ENCODE data around the gene MFN1.
A peak's percentile ranks its signal among the peaks of the same experiment; 100 is the strongest.
"Not testable (repeated sequence)": the region's sequence is repeated elsewhere in the genome, so short reads cannot be mapped to it uniquely, and the experiment has no call there.

MFN1 gene

GRCh38 chr3:179347345-179348194, at the start of gene MFN1:
Gene MFN1, plus strand, starts transcription at chr3:179347709. Its CDS starts 1,143 bp downstream, at chr3:179348852.
- peak; percentile 97 for DNase-seq

DNA sequence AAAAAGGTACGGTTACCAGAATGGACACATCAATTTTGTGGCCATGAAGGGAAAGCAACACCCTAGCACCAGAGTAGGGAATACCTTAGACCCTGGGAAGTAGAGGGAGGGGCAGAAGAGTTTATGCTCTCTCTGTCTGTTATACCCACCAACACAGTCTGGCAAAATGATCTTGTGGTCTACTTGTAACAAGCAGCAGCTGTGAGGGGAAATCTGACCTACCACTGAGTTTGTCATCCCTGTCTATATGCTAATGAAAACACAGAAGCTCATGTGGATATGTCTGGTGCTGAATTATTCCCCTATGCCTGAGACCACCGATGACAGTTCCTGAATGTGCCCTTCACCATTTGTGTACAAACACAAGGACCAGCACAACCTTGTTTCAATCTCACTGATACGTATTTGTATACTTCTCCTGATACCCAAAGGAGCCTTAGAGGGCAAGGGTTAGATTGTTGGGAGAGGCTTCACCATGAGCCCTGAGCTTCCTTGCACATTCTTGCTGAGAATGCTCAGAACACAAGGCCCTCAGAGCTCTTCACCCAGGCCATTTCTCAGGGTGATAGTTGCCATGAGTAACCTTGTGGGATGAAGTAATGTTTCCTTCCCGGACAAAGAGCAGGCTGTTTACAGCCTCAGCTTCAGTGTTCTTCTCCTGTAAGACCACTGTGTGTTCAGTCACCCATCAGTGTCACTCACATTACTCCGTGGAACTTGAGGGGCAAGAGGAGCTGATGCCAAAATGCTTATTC, 49.4 kb upstream of the MFN1 start:
- no peak for DNase-seq

DNA sequence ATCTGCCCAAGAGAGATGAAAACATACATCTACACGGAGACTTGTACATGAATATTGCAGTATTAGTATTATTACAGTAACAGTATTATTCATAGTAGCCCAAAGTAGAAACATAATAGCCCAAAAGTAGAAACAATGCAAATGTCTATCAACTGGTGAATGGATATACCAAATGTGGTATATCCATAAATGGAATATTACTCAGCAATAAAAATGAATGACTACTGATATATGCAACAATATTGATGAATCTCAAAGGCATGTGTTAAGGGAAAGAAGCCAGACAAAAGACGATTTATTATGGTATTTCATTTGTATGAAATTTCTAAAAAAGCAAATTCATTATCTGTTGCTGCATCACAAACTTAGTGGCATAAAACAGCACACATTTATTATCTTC, 48.2 kb upstream of the MFN1 start:
- DNase-seq, result no peak

- no peak for DNase-seq
These were observed 47.4 kb upstream of the MFN1 start for GRCh38 chr3:179299999-179300613.

- peak; percentile 63 for DNase-seq
These were observed 45.9 kb upstream of the MFN1 start for GRCh38 chr3:179301645-179302044.

- no peak for DNase-seq
These were observed 45.4 kb upstream of the MFN1 start for GRCh38 chr3:179302111-179302510.

DNA sequence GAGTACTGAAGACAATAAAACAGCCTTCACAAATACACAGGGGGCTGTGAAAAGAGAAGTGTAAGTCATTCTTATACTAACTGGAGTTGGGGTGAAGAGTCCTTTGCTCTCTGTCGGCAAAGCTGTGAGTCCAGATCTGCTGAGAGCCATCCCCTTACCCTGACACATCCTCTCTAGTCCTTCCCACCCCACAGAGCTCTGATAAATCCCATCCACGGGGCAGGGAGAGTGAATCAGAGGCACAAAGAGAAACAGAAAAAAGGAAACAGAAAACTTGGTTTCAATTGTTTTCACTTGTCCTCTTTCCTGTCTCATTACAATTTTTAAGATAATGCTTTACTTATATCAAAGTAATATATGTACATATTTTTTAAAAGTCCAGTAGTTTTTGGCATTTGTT, 42.9 kb upstream of the MFN1 start:
- DNase-seq, result no peak

- DNase-seq, result not testable (repeated sequence)
These were observed 40.1 kb upstream of the MFN1 start for GRCh38 chr3:179307362-179307761.

DNA sequence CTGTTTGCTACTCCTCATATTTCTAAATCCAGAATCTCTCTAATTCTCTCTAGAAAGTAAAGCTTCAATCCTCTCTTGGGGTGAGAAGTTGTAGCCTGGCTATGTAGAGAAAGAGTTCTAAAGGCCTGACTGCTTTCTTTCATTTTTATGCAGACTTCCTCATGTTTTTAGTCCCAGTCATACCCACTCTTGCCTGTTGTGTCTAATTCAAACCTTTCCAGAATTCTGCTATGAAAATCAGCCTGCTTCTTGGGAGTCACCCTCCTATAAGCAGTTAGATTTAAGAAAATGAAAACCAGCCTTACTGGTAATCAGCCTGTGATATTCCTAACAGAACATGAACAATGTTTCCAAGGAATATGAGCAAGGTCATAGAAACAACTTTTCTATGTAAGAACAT, 39.5 kb upstream of the MFN1 start:
- DNase-seq, result no peak

DNA sequence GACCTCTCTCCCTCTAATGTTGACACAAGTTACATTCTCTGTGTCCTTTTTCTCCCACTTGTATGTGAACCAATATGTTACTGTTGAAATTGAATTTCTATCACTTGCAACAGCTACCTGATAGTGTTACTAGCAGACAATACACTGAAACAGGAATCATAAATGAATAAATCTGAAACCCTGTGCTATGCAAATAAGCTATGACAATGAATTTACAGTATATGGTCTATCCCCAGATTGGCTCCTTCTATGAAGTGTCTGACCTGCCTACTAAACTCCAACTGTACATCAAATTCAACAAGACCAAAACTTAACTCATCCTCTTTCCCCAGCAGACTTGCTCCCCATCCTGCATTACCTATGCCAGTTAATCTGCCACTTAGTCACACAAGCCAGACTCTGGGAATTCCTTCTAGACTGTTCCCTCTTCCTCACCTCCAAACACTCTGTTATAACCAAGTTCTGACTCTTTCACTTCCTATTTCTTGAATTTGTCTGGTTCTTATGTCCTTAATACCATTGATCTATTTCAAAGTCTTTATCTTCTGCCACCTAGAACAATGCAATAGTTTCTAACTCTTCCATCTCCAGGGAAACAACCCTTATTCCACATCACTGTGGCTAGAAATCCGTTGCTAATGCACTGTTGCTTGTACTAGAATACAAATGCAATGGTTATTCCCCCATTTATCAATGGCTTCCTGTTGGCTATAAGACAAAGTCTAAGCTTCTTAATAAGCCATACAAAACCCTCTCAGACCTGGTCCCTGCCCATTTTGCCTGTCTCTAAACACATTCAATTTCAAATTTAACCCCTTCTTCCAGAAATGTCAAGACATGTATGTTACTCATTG, 38.1 kb upstream of the MFN1 start:
- no peak for DNase-seq

GRCh38 chr3:179318876-179319275, 28.6 kb upstream of the MFN1 start:
- DNase-seq, result no peak

GRCh38 chr3:179321668-179322285, 25.7 kb upstream of the MFN1 start:
- DNase-seq, result peak; percentile 62

DNA sequence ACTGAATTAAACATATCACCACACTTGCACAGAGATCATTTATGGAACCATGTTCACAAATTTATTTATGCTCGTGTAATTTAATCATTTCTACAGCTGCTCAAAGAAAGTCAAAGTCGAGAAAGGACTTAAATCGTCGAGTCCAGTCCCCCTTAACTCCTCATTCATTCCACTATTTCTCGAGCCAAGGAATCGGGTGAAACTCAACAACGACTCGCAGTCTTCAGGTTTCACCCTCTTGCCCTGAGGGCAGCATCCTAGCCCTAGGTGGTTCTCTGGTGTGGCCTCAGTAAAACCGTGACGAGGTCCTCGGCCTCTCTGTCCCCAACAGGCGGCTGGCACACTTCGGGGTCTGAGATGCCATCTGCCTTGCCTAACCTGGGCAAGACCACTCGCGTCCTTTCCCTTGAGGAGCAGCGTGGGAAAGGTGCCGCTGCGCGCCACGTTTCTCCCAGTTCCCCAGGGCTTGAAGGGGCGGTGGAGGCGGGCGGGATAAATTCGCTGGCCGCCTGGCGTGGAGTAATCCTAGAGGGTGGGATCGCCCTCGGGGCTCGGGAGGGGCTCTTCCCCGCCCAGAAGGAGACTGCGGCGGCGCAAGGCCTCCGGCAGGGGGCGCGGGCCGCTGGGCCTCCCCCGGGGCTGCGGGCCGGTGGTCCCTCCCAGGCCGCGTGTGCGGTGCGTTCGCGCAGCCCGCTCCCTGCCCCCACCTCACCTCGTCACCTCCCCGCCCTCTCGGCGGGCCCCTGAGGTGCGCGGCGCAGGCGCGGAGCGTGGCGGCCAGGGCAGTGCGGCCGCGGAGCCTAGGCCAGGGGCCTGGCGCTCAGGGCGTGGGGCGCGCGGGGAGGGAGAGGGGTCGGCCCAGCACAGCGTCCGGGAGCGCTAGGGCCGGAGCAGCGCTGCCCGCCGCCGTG, 25.0 kb upstream of the MFN1 start, which contains the start of gene ZNF639:
TSS of gene ZNF639 (plus strand) at position 746 of the 911 bp plus-strand sequence. CDS start 5,263 bp downstream, outside the sequence.
- DNase-seq, result peak; percentile 85

GRCh38 chr3:179323197-179324110, 24.1 kb upstream of the MFN1 start:
- DNase-seq, result peak; percentile 69

DNA sequence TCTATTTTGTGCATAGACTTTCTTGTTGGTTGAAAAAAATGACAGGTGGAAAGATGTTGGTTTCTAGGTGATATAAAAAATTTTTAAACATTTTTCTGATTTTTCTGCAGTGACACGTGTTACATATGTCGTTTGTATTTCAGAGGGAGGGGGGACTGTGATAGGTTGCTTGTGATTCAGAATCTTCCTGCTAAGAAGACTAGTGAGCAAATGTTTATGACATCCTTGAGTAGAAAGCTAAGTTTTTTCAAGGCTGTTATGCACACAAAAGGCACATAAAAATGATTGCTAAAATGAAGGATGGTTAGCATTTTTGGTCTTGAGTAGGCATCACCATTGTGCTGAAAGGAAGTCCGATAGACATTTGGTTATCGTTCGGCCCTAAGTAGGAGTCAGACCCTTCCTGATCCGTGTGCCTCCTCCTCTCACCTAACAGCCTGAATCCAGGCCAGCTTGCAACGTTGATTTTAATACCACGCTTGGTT, 23.2 kb upstream of the MFN1 start:
- DNase-seq, result peak; percentile 61

DNA sequence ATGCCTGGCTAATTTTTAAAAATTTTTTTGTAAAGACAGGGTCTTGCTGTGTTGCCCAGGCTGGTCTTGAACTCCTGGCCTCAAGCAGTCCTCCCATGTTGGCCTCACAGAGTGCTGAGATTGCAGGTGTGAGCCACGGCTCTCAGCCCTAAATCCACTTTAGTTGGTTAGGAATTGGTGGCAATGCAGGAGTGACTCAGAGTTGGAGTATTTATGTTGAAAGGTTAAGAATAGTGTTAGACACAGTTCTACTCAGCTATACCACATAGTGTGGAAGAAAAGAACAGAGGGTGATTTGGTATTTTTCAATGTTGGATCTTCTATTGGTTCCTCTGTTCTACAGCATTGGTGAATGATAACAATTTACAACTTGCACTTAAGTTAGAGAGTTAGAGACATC, 17.1 kb upstream of the MFN1 start:
- no peak for DNase-seq

- DNase-seq, result no peak
These were observed 15.3 kb upstream of the MFN1 start for GRCh38 chr3:179332240-179332639.

DNA sequence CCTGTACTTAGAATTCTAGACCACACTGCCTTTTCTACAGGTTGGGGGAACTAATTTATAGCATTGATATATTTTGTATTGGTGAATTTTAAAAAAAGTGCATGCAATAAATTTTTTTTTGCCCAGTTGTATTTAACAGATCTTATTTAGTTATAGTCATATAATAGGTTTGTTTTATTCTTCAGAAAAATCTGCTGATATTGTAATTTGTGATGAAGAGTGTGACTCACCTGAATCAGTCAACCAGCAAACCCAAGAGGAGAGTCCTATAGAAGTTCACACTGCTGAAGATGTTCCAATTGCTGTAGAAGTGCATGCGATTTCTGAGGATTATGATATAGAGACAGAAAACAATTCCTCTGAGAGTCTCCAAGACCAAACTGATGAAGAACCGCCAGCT, 14.4 kb upstream of the MFN1 start:
- DNase-seq, result no peak

GRCh38 chr3:179336345-179336929, 11.1 kb upstream of the MFN1 start:
- DNase-seq, result no peak
